Measurements from ENCODE around the gene ZSCAN10. TPM values are rescaled to one million over a fixed set of nuclear protein-coding genes. Genes with fewer than 3 reads are reported as not detected.
"Not testable (repeated sequence)": the region's sequence is repeated elsewhere in the genome, so short reads cannot be mapped to it uniquely, and the experiment has no call there.

Gene ZSCAN10
- total and polyA plus RNA-seq, 5 donors: not detected

GRCh38 chr16:3059041-3059722 lies 39.9 kb downstream of the ZSCAN10 start:
- H3K27me3 ChIP-seq (ENCODE audit: control insufficient read depth, insufficient read depth): no peaks in the 10 kb centered on the region
- peak overlapping the region; percentile 74 for H3K27ac ChIP-seq (ENCODE audit: low read length)
- intact Hi-C loops (cut with DNase I): loop anchor here in 1 of 4 donors (5.0 kb wide), 1 partner anchor 48 kb away; no protein-coding TSS in a partner anchor
- peak; percentile 95 for ATAC-seq
- under 1% methylated on average over 67 of the region's 67 CpGs for WGBS
- peak overlapping the region; percentile 56 for H3K4me3 ChIP-seq (ENCODE audit: low read length)
- no peaks in the 10 kb centered on the region for H3K9me3 ChIP-seq (ENCODE audit: control insufficient read depth, low read length)
- H3K4me1 ChIP-seq (ENCODE audit: control insufficient read depth, insufficient read depth, low read length): peaks cover 5% of the 10 kb centered on the region
- DNase-seq: peak; percentile 93 to 97 (median 96)

GRCh38 chr16:3058139-3059030 lies 40.7 kb downstream of the ZSCAN10 start:
- peak overlapping the region; percentile 56 for H3K4me3 ChIP-seq (ENCODE audit: low read length)
- DNase-seq (peak; percentile 46 to 87 (median 82)), ATAC-seq (peak; percentile 22 to 33)
- H3K9me3 ChIP-seq (ENCODE audit: control insufficient read depth, low read length): no peaks in the 10 kb centered on the region
- no peaks in the 10 kb centered on the region for H3K27me3 ChIP-seq (ENCODE audit: control insufficient read depth, insufficient read depth)
- 9% methylated on average over 77 of the region's 77 CpGs for WGBS
- no peak overlapping the region for H3K27ac ChIP-seq (ENCODE audit: low read length)
- intact Hi-C loops (cut with DNase I): loop anchor here in 1 of 4 donors (5.0 kb wide), 1 partner anchor 49 kb away; no protein-coding TSS in a partner anchor
- peaks cover 5% of the 10 kb centered on the region for H3K4me1 ChIP-seq (ENCODE audit: control insufficient read depth, insufficient read depth, low read length)

- intact Hi-C loops (cut with DNase I): loop anchor here in 1 of 4 donors (5.0 kb wide), 1 partner anchor 50 kb away; no protein-coding TSS in a partner anchor
- peak in 1 of 3 donors; percentile 49 for DNase-seq
These were observed 41.6 kb downstream of the ZSCAN10 start for GRCh38 chr16:3057181-3058138.

GRCh38 chr16:3056336-3057180 lies 42.5 kb downstream of the ZSCAN10 start:
- H3K4me3 ChIP-seq (ENCODE audit: low read length): no peak overlapping the region
- ATAC-seq (no peak), DNase-seq (peak in 1 of 3 donors; percentile 19)
- WGBS: 86% methylated on average over 19 of the region's 19 CpGs
- H3K4me1 ChIP-seq (ENCODE audit: control insufficient read depth, insufficient read depth, low read length): peaks cover 5% of the 10 kb centered on the region
- H3K27me3 ChIP-seq (ENCODE audit: control insufficient read depth, insufficient read depth): no peaks in the 10 kb centered on the region
- intact Hi-C loops (cut with DNase I): loop anchor here in 1 of 4 donors (5.0 kb wide), 1 partner anchor 51 kb away; no protein-coding TSS in a partner anchor
- H3K27ac ChIP-seq (ENCODE audit: low read length): no peak overlapping the region
- no peaks in the 10 kb centered on the region for H3K9me3 ChIP-seq (ENCODE audit: control insufficient read depth, low read length)

More at GRCh38 chr16:3057181-3058138, 41.6 kb downstream of the ZSCAN10 start:
- H3K4me1 ChIP-seq (ENCODE audit: control insufficient read depth, insufficient read depth, low read length): peaks cover 5% of the 10 kb centered on the region
- no peak overlapping the region for H3K27ac ChIP-seq (ENCODE audit: low read length)
- no peaks in the 10 kb centered on the region for H3K9me3 ChIP-seq (ENCODE audit: control insufficient read depth, low read length)
- ATAC-seq: no peak
- no peak overlapping the region for H3K4me3 ChIP-seq (ENCODE audit: low read length)
- 92% methylated on average over 22 of the region's 22 CpGs for WGBS
- no peaks in the 10 kb centered on the region for H3K27me3 ChIP-seq (ENCODE audit: control insufficient read depth, insufficient read depth)

GRCh38 chr16:3055734-3056115 lies 43.4 kb downstream of the ZSCAN10 start:
- intact Hi-C loops (cut with DNase I): loop anchor here in 1 of 4 donors (5.0 kb wide), 1 partner anchor 52 kb away; no protein-coding TSS in a partner anchor
- H3K9me3 ChIP-seq (ENCODE audit: control insufficient read depth, low read length); ATAC-seq; H3K4me3 ChIP-seq (ENCODE audit: low read length); H3K27ac ChIP-seq (ENCODE audit: low read length); H3K27me3 ChIP-seq (ENCODE audit: control insufficient read depth, insufficient read depth); H3K4me1 ChIP-seq (ENCODE audit: control insufficient read depth, insufficient read depth, low read length): not testable (repeated sequence)
- 52% methylated on average over 9 of the region's 9 CpGs for WGBS
- peak in 1 of 3 donors; percentile 30 for DNase-seq

- H3K4me3 ChIP-seq (ENCODE audit: low read length): no peak overlapping the region
- peaks cover 5% of the 10 kb centered on the region for H3K4me1 ChIP-seq (ENCODE audit: control insufficient read depth, insufficient read depth, low read length)
- no peaks in the 10 kb centered on the region for H3K27me3 ChIP-seq (ENCODE audit: control insufficient read depth, insufficient read depth)
- ATAC-seq: no peak
- peak in 1 of 3 donors; percentile 43 for DNase-seq
- H3K9me3 ChIP-seq (ENCODE audit: control insufficient read depth, low read length): no peaks in the 10 kb centered on the region
- WGBS: 75% methylated on average over 17 of the region's 17 CpGs
- intact Hi-C loops (cut with DNase I): loop anchor here in 1 of 4 donors (5.0 kb wide), 1 partner anchor 52 kb away; no protein-coding TSS in a partner anchor
- no peak overlapping the region for H3K27ac ChIP-seq (ENCODE audit: low read length)
These were observed 43.9 kb downstream of the ZSCAN10 start for GRCh38 chr16:3054965-3055733.

- peak in 1 of 3 donors; percentile 42 for DNase-seq
- intact Hi-C loops (cut with DNase I); H3K9me3 ChIP-seq (ENCODE audit: control insufficient read depth, low read length); H3K27me3 ChIP-seq (ENCODE audit: control insufficient read depth, insufficient read depth); ATAC-seq; H3K4me1 ChIP-seq (ENCODE audit: control insufficient read depth, insufficient read depth, low read length); H3K27ac ChIP-seq (ENCODE audit: low read length); H3K4me3 ChIP-seq (ENCODE audit: low read length): not testable (repeated sequence)
- WGBS: 85% methylated on average over 13 of the region's 13 CpGs
These were observed 45.8 kb downstream of the ZSCAN10 start for GRCh38 chr16:3053330-3053710.

- H3K27ac ChIP-seq (ENCODE audit: low read length); intact Hi-C loops (cut with DNase I); H3K4me1 ChIP-seq (ENCODE audit: control insufficient read depth, insufficient read depth, low read length); H3K4me3 ChIP-seq (ENCODE audit: low read length); H3K27me3 ChIP-seq (ENCODE audit: control insufficient read depth, insufficient read depth); ATAC-seq; H3K9me3 ChIP-seq (ENCODE audit: control insufficient read depth, low read length): not testable (repeated sequence)
- WGBS: 82% methylated on average over 11 of the region's 12 CpGs
- DNase-seq: peak in 1 of 3 donors; percentile 16
These were observed 46.3 kb downstream of the ZSCAN10 start for GRCh38 chr16:3052571-3053329.

Measured in right cardiac atrium (tissue), 5 donors.